Smooth muscle cell (in vitro differentiated cells): ENCODE results near the gene RUNX2. TPM values are rescaled to one million over a fixed set of nuclear protein-coding genes. Genes with fewer than 3 reads are reported as not detected.

ENCODE experiments used
- DNase-seq: peaks from one replicate; lab custom pipeline; 2025; ENCODE audit not compliant: unreplicated experiment; lab: John Stamatoyannopoulos, UW
- H2AFZ ChIP-seq: fragments of 200-600 bp; sonication (generic); 2 replicates; pipeline ENCODE4 v1.6.0; 2016; ENCODE audit warnings: antibody characterized with exemption, low read depth, mild to moderate bottlenecking
- H3F3A ChIP-seq: fragments of 200-600 bp; sonication (generic); 2 replicates; pipeline ENCODE4 v1.6.0; 2017; ENCODE audit warnings: antibody characterized with exemption, low read depth
- H3K27ac ChIP-seq: fragments of 200-600 bp; sonication (generic); 2 replicates; pipeline ENCODE4 v1.5.1; 2016; ENCODE audit warnings: low read depth, mild to moderate bottlenecking
- H3K27me3 ChIP-seq: fragments of 200-600 bp; sonication (generic); 2 replicates; pipeline ENCODE4 v1.6.1; 2016; ENCODE audit warnings: low read depth, mild to moderate bottlenecking
- H3K36me3 ChIP-seq: fragments of 200-600 bp; sonication (generic); 2 replicates; pipeline ENCODE4 v1.5.1; 2016; ENCODE audit warnings: low read depth
- H3K4me1 ChIP-seq: fragments of 200-600 bp; sonication (generic); 2 replicates; pipeline ENCODE4 v1.5.1; 2016; ENCODE audit warnings: low read depth
- H3K4me2 ChIP-seq: fragments of 200-600 bp; sonication (generic); 2 replicates; pipeline ENCODE4 v1.6.0; 2016; ENCODE audit warnings: mild to moderate bottlenecking
- H3K4me3 ChIP-seq: fragments of 200-600 bp; sonication (generic); 2 replicates; pipeline ENCODE4 v1.5.1; 2016; ENCODE audit warnings: mild to moderate bottlenecking
- H3K79me2 ChIP-seq: fragments of 200-600 bp; sonication (generic); 2 replicates; pipeline ENCODE4 v1.6.0; 2016; ENCODE audit warnings: low read depth, mild to moderate bottlenecking
- H3K9ac ChIP-seq: fragments of 200-600 bp; sonication (generic); 2 replicates; pipeline ENCODE4 v1.6.0; 2016; ENCODE audit warnings: low read depth
- H3K9me3 ChIP-seq: fragments of 200-600 bp; sonication (generic); replicated peaks from 2 replicates; pipeline ENCODE4 v1.5.1; 2016; ENCODE audit warnings: low read depth
- H4K20me1 ChIP-seq: fragments of 200-600 bp; sonication (generic); 2 replicates; pipeline ENCODE4 v1.6.0; 2016; ENCODE audit warnings: low read depth
- WGBS: methylation state at CpG from one replicate; pipeline ENCODE4 v1.1.7; 2016; ENCODE audit warnings: low lambda C conversion rate; 5-methylcytosine and 5-hydroxymethylcytosine counted together
- polyA plus RNA-seq: library from polyadenylated mRNA; unstranded; fragments of >200 nt; fragmentation: Nextera tagmentation; extraction: Ambion mirVana; gene quantifications from 2 replicates; pipeline ENCODE4 v1.2.1, GENCODE V29; 2016
- total RNA-seq: library from RNA; depleted of rRNA; stranded (reverse); fragments of >200 nt; gene quantifications from 2 replicates; pipeline ENCODE4 v1.2.3, GENCODE V29; 2014
- TF ChIP-seq, protein P1 (sequence below): fragments of 200-600 bp; sonication (generic); IDR thresholded peaks from 2 replicates; pipeline ENCODE4 v1.5.1; 2017; ENCODE audit warnings: borderline replicate concordance, mild to moderate bottlenecking, antibody characterized with exemption; ENCODE audit not compliant: insufficient read depth, poor library complexity, severe bottlenecking

Gene RUNX2
- total and polyA plus RNA-seq, 2 experiments from 2014 or later: 12.5 to 16.4 TPM

DNA sequence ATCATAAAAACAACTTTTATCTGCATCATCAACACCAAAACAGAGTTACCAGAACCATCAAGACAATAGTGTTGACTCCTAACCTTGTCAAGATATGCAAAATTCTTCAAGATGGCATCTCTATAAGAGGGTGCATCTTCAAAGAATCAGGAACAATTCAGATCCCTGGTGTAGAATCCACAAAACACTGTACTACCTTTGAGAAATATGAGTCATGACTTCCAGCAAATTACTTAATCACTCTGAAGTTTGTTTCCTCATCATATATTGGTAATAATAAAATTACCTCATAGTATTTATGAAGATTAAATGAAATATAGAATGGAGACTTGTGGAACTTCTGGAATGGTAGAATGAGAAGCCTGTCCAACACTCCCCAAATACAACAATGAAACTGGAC, 270.9 kb downstream of the RUNX2 start:
- Histone ChIP-seq H3K9ac (no peak overlapping the region), H4K20me1 (no peaks in the 10 kb centered on the region), H3K27ac (no peak overlapping the region), H2AFZ (no peak overlapping the region), H3K4me2 (no peak overlapping the region), H3K4me1 (no peaks in the 10 kb centered on the region), H3K36me3 (no peaks in the 10 kb centered on the region), H3K79me2 (no peaks in the 10 kb centered on the region), H3K27me3 (no peaks in the 10 kb centered on the region), H3F3A (no peaks in the 10 kb centered on the region), H3K9me3 (no peaks in the 10 kb centered on the region), H3K4me3 (no peak overlapping the region)
- TF ChIP-seq, protein P1, sequence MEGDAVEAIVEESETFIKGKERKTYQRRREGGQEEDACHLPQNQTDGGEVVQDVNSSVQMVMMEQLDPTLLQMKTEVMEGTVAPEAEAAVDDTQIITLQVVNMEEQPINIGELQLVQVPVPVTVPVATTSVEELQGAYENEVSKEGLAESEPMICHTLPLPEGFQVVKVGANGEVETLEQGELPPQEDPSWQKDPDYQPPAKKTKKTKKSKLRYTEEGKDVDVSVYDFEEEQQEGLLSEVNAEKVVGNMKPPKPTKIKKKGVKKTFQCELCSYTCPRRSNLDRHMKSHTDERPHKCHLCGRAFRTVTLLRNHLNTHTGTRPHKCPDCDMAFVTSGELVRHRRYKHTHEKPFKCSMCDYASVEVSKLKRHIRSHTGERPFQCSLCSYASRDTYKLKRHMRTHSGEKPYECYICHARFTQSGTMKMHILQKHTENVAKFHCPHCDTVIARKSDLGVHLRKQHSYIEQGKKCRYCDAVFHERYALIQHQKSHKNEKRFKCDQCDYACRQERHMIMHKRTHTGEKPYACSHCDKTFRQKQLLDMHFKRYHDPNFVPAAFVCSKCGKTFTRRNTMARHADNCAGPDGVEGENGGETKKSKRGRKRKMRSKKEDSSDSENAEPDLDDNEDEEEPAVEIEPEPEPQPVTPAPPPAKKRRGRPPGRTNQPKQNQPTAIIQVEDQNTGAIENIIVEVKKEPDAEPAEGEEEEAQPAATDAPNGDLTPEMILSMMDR: no peak
- DNase-seq: no peak

GRCh38 chr6:45605971-45606370, 277.8 kb downstream of the RUNX2 start:
- no peak overlapping the region for H2AFZ ChIP-seq
- H3F3A ChIP-seq: no peaks in the 10 kb centered on the region
- no peak overlapping the region for H3K4me2 ChIP-seq
- WGBS: 33% methylated on average over 1 of the region's 1 CpG
- H3K9me3 ChIP-seq: no peaks in the 10 kb centered on the region
- no peaks in the 10 kb centered on the region for H3K4me1 ChIP-seq
- no peaks in the 10 kb centered on the region for H3K79me2 ChIP-seq
- TF ChIP-seq, protein P1: no peak
- H3K9ac ChIP-seq: no peak overlapping the region
- no peaks in the 10 kb centered on the region for H3K36me3 ChIP-seq
- no peak overlapping the region for H3K4me3 ChIP-seq
- H3K27me3 ChIP-seq: no peaks in the 10 kb centered on the region
- H3K27ac ChIP-seq: peak overlapping the region; percentile 0
- no peak for DNase-seq
- no peaks in the 10 kb centered on the region for H4K20me1 ChIP-seq

GRCh38 chr6:45606831-45607400, 278.8 kb downstream of the RUNX2 start:
- Histone ChIP-seq H3K9ac (no peak overlapping the region), H3K4me1 (no peaks in the 10 kb centered on the region), H2AFZ (no peak overlapping the region), H4K20me1 (no peaks in the 10 kb centered on the region), H3F3A (no peaks in the 10 kb centered on the region), H3K4me2 (no peak overlapping the region), H3K79me2 (no peaks in the 10 kb centered on the region), H3K9me3 (no peaks in the 10 kb centered on the region), H3K27me3 (no peaks in the 10 kb centered on the region), H3K4me3 (no peak overlapping the region), H3K27ac (peak overlapping the region; percentile 73), H3K36me3 (no peaks in the 10 kb centered on the region)
- TF ChIP-seq, protein P1: no peak
- DNase-seq: no peak
- 79% methylated on average over 7 of the region's 7 CpGs for WGBS

- H3K4me3 ChIP-seq: no peak overlapping the region
- no peaks in the 10 kb centered on the region for H4K20me1 ChIP-seq
- H3K9me3 ChIP-seq: no peaks in the 10 kb centered on the region
- H3K27ac ChIP-seq: peak overlapping the region; percentile 73
- TF ChIP-seq, protein P1: no peak
- no peaks in the 10 kb centered on the region for H3K4me1 ChIP-seq
- no peak overlapping the region for H3K4me2 ChIP-seq
- no peak overlapping the region for H2AFZ ChIP-seq
- H3K79me2 ChIP-seq: no peaks in the 10 kb centered on the region
- no peaks in the 10 kb centered on the region for H3K27me3 ChIP-seq
- no peaks in the 10 kb centered on the region for H3K36me3 ChIP-seq
- H3K9ac ChIP-seq: no peak overlapping the region
- WGBS: 90% methylated on average over 4 of the region's 4 CpGs
- DNase-seq: no peak
- no peaks in the 10 kb centered on the region for H3F3A ChIP-seq
Observed at GRCh38 chr6:45607798-45608197, 279.7 kb downstream of the RUNX2 start.
